NCI-H2171 treated with DMSO at 0.1 percent for 48 hours (cell line): Measurements from ENCODE around the gene NOP14.
"Not testable (repeated sequence)": the region's sequence is repeated elsewhere in the genome, so short reads cannot be mapped to it uniquely, and the experiment has no call there.

Experiments used
- DNase-seq: peaks from one replicate; lab custom pipeline; 2025; lab: John Stamatoyannopoulos, UW

NOP14 gene

DNA sequence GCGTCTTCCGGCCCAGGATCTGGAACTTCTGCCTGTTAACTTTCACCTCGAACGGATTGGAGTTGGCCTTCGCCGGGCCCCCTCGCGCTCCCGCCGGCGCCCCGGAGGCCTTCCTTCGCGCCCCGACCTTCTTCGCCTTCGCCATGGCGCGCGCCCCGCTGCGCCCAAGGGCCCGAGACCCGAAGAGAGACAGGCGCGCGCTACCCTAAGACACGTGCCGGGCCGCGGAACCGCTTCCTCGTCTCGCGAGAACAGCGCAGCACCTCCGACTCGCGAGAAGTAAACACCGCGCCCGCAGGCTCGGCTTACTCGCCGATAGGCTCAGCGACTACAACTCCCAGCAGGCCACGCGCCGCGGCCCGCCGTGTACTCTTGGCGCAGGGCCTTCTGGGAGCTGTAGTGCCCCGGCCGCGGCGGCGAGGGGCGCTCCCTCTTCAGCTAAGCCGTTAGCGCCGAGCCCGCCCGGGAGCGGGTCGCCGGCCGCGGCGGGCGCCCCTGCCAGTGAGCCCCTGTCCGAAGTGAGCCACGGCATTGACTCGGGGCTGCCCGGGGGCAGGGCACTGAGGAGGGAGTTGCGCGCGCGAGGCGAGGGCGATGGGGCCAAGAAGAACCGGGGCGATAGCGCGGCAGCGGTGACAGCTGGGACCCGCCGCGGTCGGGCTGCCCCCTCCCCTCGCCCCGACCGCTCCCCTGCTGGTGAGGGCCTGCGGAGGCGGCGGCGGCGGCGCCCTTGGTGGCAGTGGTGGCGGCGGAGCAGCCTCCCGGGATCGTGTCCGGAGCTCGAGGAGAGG lies at the start of gene NOP14, which contains the start of gene GRK4:
TSS of gene NOP14 (minus strand) at position 232 of the 791 bp plus-strand sequence. CDS start at position 145, 87 bp downstream.
TSS of gene GRK4 (plus strand) at position 397 of the 791 bp plus-strand sequence. CDS start 500 bp downstream, outside the sequence.
- peak; percentile 91 for DNase-seq

- DNase-seq = no peak
Observed at GRCh38 chr4:3011456-3012220, 48.4 kb upstream of the NOP14 start.

DNA sequence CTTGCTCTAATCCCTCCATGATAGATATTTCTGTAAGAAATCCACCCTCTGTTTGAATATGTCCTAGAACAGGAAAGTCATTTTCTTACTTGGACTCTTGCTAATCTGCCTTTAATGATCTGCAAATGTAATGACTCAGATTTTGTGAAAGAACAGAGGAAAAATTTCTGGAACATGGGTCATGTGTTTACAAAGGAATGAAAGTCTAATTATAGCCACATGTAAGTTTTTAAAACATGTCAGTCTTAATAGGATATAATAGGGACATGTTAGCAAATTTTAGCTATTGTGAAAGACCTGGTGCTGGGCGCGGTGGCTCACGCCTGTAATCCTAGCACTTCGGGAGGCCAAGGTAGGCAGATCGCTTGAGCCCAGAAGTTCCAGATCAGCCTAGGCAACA lies 47.8 kb upstream of the NOP14 start:
- no peak for DNase-seq

- DNase-seq = no peak
Observed at GRCh38 chr4:3010577-3010976, 47.4 kb upstream of the NOP14 start.

- no peak for DNase-seq
Observed at GRCh38 chr4:3009422-3009821, 46.2 kb upstream of the NOP14 start.

DNA sequence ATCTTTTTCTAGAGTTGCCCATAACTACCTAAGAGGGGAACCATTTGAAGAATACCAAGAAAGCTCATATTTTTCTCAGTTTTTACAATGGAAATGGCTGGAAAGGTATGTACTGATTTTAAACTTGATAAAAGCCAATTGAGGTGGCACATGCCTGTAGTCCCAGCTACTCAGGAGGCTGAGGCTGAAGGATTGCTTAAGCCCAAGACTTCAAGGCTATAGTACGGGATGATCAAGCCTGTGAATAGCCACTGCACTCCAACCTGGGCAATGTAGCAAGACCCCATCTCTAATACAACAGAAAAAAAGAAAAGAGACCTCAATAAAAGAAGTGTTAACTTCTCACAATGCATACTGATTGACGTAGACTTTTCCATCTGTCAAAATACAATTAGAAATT lies 44.5 kb upstream of the NOP14 start:
- no peak for DNase-seq

DNA sequence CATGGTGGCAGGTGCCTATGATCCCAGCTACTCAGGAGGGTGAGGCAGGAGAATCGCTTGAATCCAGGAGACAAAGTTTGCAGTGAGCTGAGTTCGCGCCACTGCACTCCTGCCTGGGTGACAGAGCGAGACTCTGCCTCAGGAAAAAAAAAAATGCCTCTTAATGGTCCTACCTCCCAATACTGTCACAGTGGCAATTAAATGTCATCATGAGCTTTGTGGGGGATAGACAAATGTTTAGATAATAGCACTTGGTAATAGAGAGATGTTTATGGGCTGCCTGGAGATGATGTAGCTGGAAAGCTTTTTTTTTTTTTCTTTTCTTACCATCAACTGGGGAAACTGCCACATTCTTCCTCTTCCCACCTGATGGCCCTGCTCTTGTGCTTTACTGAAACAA lies 33.2 kb upstream of the NOP14 start:
- DNase-seq = no peak

GRCh38 chr4:2995546-2996265 lies 32.5 kb upstream of the NOP14 start:
- DNase-seq = no peak

DNA sequence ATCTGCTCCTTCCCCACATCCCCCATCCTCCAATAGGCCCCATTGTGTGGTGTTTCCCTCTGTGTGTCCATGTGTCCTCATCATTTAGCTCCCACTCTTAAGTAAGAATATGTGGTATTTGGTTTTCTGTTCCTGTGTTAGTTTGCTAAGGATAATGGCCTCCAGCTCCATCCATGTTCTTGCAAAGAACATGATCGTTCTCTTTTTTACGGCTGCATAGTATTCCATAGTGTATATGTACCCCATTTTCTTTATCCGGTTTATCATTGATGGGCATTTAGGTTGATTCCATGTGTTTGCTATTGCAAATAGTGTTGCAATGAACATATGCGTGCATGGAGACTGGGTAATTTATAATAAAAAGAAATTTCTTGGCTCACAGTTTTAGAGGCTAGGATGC lies 31.7 kb upstream of the NOP14 start:
- DNase-seq = no peak

DNA sequence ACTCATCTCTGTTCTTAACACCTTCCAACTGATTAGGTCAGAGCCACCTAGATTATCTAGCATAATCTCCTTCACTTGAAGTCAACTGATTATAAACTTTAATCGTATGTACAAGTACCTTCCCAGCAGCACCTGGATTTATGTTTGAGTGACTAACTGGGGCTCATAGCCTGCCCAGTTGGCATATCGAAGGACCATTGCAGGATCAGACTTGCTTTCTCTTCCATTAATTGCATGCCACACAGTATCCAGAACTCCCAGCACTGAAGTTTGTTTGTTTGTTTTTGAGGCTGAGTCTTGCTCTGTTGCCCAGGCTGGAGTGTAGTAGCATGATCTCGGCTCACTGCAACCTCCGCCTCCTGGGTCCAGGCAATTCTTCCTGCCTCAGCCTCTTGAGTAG lies 28.0 kb upstream of the NOP14 start:
- no peak for DNase-seq

GRCh38 chr4:2983715-2984114 lies 20.5 kb upstream of the NOP14 start:
- DNase-seq = not testable (repeated sequence)

DNA sequence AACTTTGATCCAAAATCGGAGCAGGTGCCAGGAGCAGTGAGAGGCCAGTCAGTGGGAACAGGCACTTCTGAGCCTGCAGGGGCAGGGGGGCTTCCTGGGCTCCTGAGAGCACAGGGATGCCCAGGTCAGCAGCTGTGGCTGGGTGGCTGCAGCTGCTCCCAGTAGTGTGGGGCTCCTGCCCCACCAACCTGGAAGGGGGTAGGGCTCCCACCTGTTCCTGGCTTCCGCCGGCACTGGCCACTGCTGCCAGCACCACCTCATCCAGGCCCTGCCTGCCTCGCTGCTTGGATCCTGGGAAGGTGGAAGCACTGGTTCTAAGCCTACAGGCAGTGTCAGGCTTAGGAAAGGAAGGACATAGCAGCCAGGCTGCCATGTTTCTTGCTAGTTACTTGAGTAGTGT lies 18.8 kb upstream of the NOP14 start:
- no peak for DNase-seq

DNA sequence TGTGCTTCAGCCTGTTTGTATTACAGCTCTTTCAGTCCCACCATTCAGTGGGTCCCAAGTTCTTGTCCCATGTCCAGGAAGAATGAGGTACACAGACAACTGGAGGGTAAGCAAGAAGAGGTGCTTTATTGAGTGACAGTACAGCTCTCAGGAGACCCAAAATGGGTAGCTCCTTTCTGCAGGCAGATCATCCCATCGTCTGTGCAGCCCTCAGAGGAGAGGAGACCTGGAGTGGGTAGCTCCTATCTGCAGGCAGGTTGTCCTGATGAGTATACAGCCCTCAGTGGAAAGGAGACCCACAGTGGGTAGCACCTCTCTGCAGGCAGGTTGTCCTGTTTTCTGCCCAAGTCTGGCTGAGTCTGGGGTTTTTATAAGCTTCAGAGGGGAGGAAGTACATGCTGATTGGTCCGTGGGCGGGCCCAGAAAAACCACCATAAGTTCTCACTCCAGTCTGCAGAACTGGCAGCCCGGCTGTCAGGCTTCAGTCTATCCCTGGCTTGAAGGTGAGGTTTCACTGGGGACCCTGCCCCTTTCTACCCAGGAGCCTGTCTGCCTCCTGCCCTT lies 18.1 kb upstream of the NOP14 start:
- DNase-seq = no peak

- DNase-seq = peak; percentile 70
Observed at GRCh38 chr4:2977211-2978088, 14.2 kb upstream of the NOP14 start.

DNA sequence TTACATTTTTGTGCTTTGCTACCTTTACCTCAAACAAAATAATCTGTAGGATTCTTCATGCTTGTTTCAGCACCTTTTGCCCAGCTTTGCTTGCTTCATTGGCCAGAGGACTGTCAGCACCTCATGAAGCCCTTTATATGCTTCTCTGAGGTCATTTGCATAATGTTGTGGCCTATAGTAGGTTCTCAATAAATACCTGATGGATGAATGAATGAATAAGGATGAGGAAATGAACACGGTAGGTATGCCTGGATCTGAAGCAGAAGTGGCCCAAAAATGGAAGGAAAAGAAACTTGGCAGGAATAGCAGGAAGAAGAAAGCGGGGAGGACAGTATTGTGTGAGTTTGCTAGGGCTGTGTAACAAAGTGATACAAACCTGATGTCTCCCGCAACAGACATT lies 8.1 kb upstream of the NOP14 start:
- no peak for DNase-seq

DNA sequence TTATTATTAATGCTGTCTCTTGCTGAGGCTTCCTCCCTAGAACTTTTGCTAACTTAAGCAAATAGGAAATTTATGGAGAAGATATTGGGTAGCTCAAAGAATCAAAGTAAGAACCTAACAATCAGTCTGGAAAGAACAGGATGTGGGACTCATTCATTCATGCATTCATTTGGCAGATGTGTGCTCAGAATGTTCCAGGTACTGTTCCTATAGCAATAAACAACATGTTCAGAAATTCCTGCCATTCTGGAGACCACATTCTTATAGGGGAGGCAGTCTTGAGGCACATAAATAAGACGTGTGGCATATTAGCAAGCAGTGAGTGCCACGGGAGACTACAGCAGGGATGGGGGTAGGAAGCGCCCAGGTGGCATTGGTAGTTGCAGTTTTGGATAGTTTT lies 5.2 kb upstream of the NOP14 start:
- no peak for DNase-seq

DNA sequence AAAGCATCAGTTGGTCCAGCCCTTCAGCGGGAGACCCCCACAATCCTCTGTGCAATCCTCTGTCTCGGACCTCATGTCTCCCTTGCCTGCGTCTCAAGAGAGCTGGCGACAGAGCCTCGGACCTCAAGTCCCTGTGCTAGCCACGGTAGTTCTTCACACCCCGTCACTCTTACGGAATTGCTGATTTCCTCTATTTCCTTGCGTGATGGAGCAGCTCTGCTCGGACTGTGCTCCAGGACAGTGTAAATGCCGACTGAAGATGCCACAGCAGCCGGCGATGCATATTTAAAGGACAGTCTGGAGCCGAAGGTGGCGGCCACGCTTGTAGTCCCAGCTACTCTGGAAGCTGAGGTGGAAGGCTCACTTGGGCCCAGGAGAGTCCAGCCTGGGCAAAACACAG lies 2.1 kb upstream of the NOP14 start:
- no peak for DNase-seq

- DNase-seq = no peak
Observed at GRCh38 chr4:2964706-2965258, 1.6 kb upstream of the NOP14 start.

GRCh38 chr4:2963966-2964471 lies 813 bp upstream of the NOP14 start:
- DNase-seq = no peak

GRCh38 chr4:2962614-2963174 lies 512 bp downstream of the NOP14 start:
- no peak for DNase-seq
